A549 (cell line): ENCODE data around the gene ALS2. TPM values are rescaled to one million over a fixed set of nuclear protein-coding genes. Genes with fewer than 3 reads are reported as not detected.

Source experiments
- ATAC-seq, 2 experiments: fragments of 200-7000 bp in 1 of 2; fragments of >200 bp in 1 of 2; cut with Nextera tagmentation in 1 of 2; cut with Tn5 transposase in 1 of 2; 3 replicates each; pipeline versions ENCODE4 v1.8.0 to v1.9.1; 2018 to 2020; ENCODE audit warnings: mild to moderate bottlenecking in 1 of 2, moderate library complexity in 1 of 2
- CTCF ChIA-PET: fragments of 300-600 bp; sonication (Branson Sonifier 250); formaldehyde crosslinking; extraction: SDS; loops from one replicate; lab custom pipeline; 2021; ENCODE audit warnings: antibody characterized with exemption, inconsistent platforms; lab: Yijun Ruan, JAX
- POLR2A ChIA-PET: fragments of 350-600 bp; formaldehyde crosslinking; extraction: SDS; loops from one replicate; lab custom pipeline; 2021; ENCODE audit warnings: antibody characterized with exemption, inconsistent platforms; lab: Yijun Ruan, JAX
- DNase-seq, 2 experiments: peaks; one replicate each; pipeline versions ENCODE4 v3.0.0 to v3.0.0-alpha.2; 2011 to 2016; ENCODE audit warnings: low read depth in 1 of 2, low spot score in 1 of 2
- FAIRE-seq: peaks from 2 replicates; lab custom pipeline; 2011; peaks lifted over from hg19 to GRCh38; lab: Jason Lieb, UNC
- H3K27ac ChIP-seq, 2 experiments: fragments of >200 bp; sonication (Bioruptor Twin); formaldehyde crosslinking; 3 replicates each; pipeline ENCODE4 v1.5.1; 2016 to 2017
- H3K4me1 ChIP-seq: fragments of >200 bp; sonication (Bioruptor Twin); formaldehyde crosslinking; 3 replicates; pipeline ENCODE4 v1.6.1; 2016
- H3K4me2 ChIP-seq: fragments of >200 bp; sonication (Bioruptor Twin); formaldehyde crosslinking; 3 replicates; pipeline ENCODE4 v1.6.1; 2016
- H3K4me3 ChIP-seq: fragments of >200 bp; sonication (Bioruptor Twin); formaldehyde crosslinking; 3 replicates; pipeline ENCODE4 v1.5.1; 2016
- H3K9me3 ChIP-seq: fragments of >200 bp; sonication (Bioruptor Twin); formaldehyde crosslinking; 3 replicates; pipeline ENCODE4 v1.6.1; 2016
- CBX2 ChIP-seq: fragments of 200-600 bp; sonication (generic); IDR thresholded peaks from 2 replicates; pipeline ENCODE4 v1.6.1; 2016; ENCODE audit warnings: low read depth, mild to moderate bottlenecking, borderline replicate concordance
- CTCF ChIP-seq: fragments of >200 bp; sonication (Bioruptor Twin); formaldehyde crosslinking; IDR thresholded peaks from 3 replicates; pipeline ENCODE4 v1.5.1; 2016
- E2F6 ChIP-seq: IDR thresholded peaks from 2 replicates; pipeline ENCODE4 v1.6.1; 2012; ENCODE audit warnings: low read depth, borderline replicate concordance
- EHF ChIP-seq: fragments of 250-450 bp; sonication (Bioruptor Pico); IDR thresholded peaks from 2 replicates; pipeline ENCODE4 v1.5.0; 2020; ENCODE audit warnings: mild to moderate bottlenecking
- EP300 ChIP-seq, 2 experiments: fragments of >200 bp; sonication (Bioruptor Twin); formaldehyde crosslinking; IDR thresholded peaks; 2 replicates in 1 of 2; 3 replicates in 1 of 2; pipeline ENCODE4 v1.6.1; 2016 to 2017
- FOSL2 ChIP-seq, 2 experiments: fragments of 450-650 bp in 1 of 2; fragments of >200 bp in 1 of 2; sonication (Bioruptor Twin) in 1 of 2; formaldehyde crosslinking; IDR thresholded peaks; 2 replicates each; pipeline versions ENCODE4 v1.5.0 to v1.6.1; 2016 to 2020; ENCODE audit warnings: mild to moderate bottlenecking in 1 of 2, moderate library complexity in 1 of 2
- FOXS1 ChIP-seq: fragments of 250-450 bp; sonication (Bioruptor Pico); IDR thresholded peaks from 2 replicates; pipeline ENCODE4 v1.5.0; 2020; ENCODE audit warnings: mild to moderate bottlenecking, moderate library complexity
- GATA3 ChIP-seq: IDR thresholded peaks from 2 replicates; pipeline ENCODE4 v1.6.1; 2012; ENCODE audit warnings: borderline replicate concordance
- HMGXB4 ChIP-seq: fragments of 250-450 bp; sonication (Bioruptor Pico); IDR thresholded peaks from 2 replicates; pipeline ENCODE4 v1.5.0; 2021; ENCODE audit warnings: mild to moderate bottlenecking, moderate library complexity, borderline replicate concordance
- JUN ChIP-seq, 2 experiments: fragments of >200 bp; sonication (Bioruptor Twin); formaldehyde crosslinking; IDR thresholded peaks; 2 replicates in 1 of 2; 3 replicates in 1 of 2; pipeline ENCODE4 v1.6.1; 2016 to 2017
- JUNB ChIP-seq: fragments of >200 bp; sonication (Bioruptor Twin); formaldehyde crosslinking; IDR thresholded peaks from 2 replicates; pipeline ENCODE4 v1.6.1; 2016
- KDM1A ChIP-seq: fragments of 200-600 bp; sonication (generic); IDR thresholded peaks from 2 replicates; pipeline ENCODE4 v1.6.1; 2016; ENCODE audit warnings: low read depth, mild to moderate bottlenecking
- MAZ ChIP-seq: fragments of 150-350 bp; IDR thresholded peaks from 2 replicates; pipeline ENCODE4 v1.6.1; 2014; ENCODE audit warnings: antibody characterized with exemption, low read depth, low read length, borderline replicate concordance
- NFE2L2 ChIP-seq: fragments of 150-350 bp; conservative IDR thresholded peaks from 2 replicates; pipeline ENCODE4 v1.6.1; 2014; ENCODE audit warnings: low read length
- REST ChIP-seq: fragments of 200-600 bp; sonication (generic); IDR thresholded peaks from 2 replicates; pipeline ENCODE4 v1.6.1; 2016; ENCODE audit warnings: antibody characterized with exemption, mild to moderate bottlenecking, moderate library complexity
- RFX5 ChIP-seq: fragments of 450-650 bp; IDR thresholded peaks from 2 replicates; pipeline ENCODE4 v1.7.1; 2014; ENCODE audit warnings: antibody characterized with exemption, mild to moderate bottlenecking, moderate library complexity
- SMC3 ChIP-seq: fragments of >200 bp; sonication (Bioruptor Twin); formaldehyde crosslinking; IDR thresholded peaks from 3 replicates; pipeline ENCODE4 v1.6.1; 2018; ENCODE audit warnings: inconsistent platforms
- TFCP2L1 ChIP-seq: fragments of 250-450 bp; sonication (Bioruptor Pico); IDR thresholded peaks from 2 replicates; pipeline ENCODE4 v1.5.0; 2021; ENCODE audit warnings: mild to moderate bottlenecking
- USF2 ChIP-seq: fragments of 450-650 bp; IDR thresholded peaks from 2 replicates; pipeline ENCODE4 v1.6.1; 2014; ENCODE audit warnings: antibody characterized with exemption
- ZNF302 ChIP-seq: fragments of 250-450 bp; sonication (Bioruptor Pico); IDR thresholded peaks from 2 replicates; pipeline ENCODE4 v1.9.0; 2021; ENCODE audit warnings: inconsistent platforms, mild to moderate bottlenecking, moderate library complexity
- WGBS: methylation state at CpG from one replicate; pipeline ENCODE4 v1.1.6; 2017; ENCODE audit errors: missing lambda C conversion rate; 5-methylcytosine and 5-hydroxymethylcytosine counted together
- polyA plus RNA-seq, 4 experiments: library from polyadenylated mRNA; depleted of rRNA in 3 of 4; stranded (reverse); fragments of >200 nt; fragmentation: RNase III in 1 of 4; extraction: RNeasy Plus Mini Kit Qiagen cat#74134 plus additional on column Dnase treatment in 1 of 4; gene quantifications; 2 replicates in 3 of 4; 3 replicates in 1 of 4; pipeline ENCODE4 v1.2.3, GENCODE V29; 2011 to 2017

ALS2 gene
- polyA plus RNA-seq, 2 of the 4 experiments (the other 2 are of a cell fraction) = 18.1 to 23.3 TPM

GRCh38 chr2:201758873-201759272 lies 21.9 kb downstream of the ALS2 start:
- Histone ChIP-seq H3K27ac (no peak overlapping the region), H3K9me3 (no peaks in the 10 kb centered on the region), H3K4me3 (no peak overlapping the region), H3K4me1 (peaks cover 26% of the 10 kb centered on the region), H3K4me2 (peak overlapping the region; percentile 13; the same call in 1 of the 3 replicates)
- FAIRE-seq (no peak), ATAC-seq (no peak), DNase-seq (no peak)
- ChIA-PET POLR2A (no interaction called here), CTCF (interaction anchor here (1.4 kb wide), 2 partner anchors 11 to 419 kb away, joined by 3 to 5 read pairs; no protein-coding TSS in a partner anchor)
- 64% methylated on average over 3 of the region's 3 CpGs for whole genome bisulfite sequencing
- TF ChIP-seq JUNB (no peak), MAZ (no peak), REST (no peak), USF2 (no peak), RFX5 (no peak), E2F6 (no peak), FOSL2 (IDR thresholded peaks at IDR 0.05) (no peak), FOSL2 (CRISPR knock-in tag; IDR thresholded peaks at IDR 0.05) (no peak), TFCP2L1 (CRISPR knock-in tag) (no peak), HMGXB4 (CRISPR knock-in tag) (no peak), FOXS1 (CRISPR knock-in tag) (no peak), CTCF (no peak), SMC3 (no peak), KDM1A (no peak), ZNF302 (CRISPR knock-in tag) (no peak), CBX2 (no peak), JUN (IDR thresholded peaks at IDR 0.05) (no peak), GATA3 (no peak), EHF (CRISPR knock-in tag) (no peak), EP300 (IDR thresholded peaks at IDR 0.05) (no peak), NFE2L2 (no peak)
- TF ChIP-seq, all 56 proteins: peak for 0
